Neural cell (in vitro differentiated cells): ENCODE measurements around the gene STRN3.

Experiments
- EZH2 ChIP-seq: fragments of 200-600, 300-800 bp; shearing (Covaris generic), sonication (generic); IDR thresholded peaks from 2 replicates; pipeline ENCODE4 v1.6.1; 2014; ENCODE audit warnings: antibody characterized with exemption, low read length, borderline replicate concordance, mild to moderate bottlenecking; ENCODE audit not compliant: insufficient read depth, poor library complexity, severe bottlenecking
- POLR2AphosphoS5 ChIP-seq: IDR thresholded peaks from 2 replicates; pipeline ENCODE4 v1.6.1; 2012
- TF ChIP-seq, protein P1 (sequence below): fragments of 450-650 bp; IDR thresholded peaks from 2 replicates; pipeline ENCODE4 v1.5.1; 2014; ENCODE audit warnings: antibody characterized with exemption, mild to moderate bottlenecking, moderate library complexity; ENCODE audit not compliant: poor library complexity, severe bottlenecking

DNA sequence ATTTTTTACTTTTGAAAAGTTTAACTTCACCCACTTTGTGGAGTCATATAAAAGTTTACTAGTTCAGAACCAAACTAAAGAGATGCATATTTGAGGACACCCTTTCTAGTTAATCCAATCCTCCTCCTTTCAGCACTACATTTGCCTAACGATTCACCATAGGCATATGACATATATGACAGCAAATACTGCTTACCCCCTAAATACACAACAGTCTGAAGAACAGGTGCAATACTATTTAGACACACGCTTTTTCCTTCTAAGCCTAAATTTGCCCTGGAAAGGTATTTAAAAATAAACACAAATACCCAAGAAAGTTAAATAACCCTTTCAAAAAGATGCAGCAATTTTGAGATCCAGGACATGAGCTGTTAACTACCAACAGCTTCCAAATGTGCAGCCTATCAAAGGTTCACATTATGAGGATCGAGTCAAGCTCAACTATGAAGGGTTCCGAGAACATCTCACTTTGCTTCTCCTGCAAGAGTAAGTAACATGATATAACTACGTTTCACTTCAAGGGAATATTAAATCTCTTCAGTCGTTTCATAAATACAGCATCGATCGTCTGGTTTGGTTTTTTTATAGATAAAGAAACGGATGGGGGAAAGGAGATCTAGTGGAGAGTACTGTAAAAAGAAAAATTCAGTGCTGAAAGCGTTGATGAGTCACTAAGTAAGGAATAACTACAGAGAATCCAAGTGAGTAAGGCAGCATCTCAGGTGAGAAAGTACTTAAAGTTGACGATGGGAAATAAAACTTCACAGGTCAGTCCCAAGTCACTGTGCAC, 1.4 kb downstream of the STRN3 start:
- TF ChIP-seq, protein P1, sequence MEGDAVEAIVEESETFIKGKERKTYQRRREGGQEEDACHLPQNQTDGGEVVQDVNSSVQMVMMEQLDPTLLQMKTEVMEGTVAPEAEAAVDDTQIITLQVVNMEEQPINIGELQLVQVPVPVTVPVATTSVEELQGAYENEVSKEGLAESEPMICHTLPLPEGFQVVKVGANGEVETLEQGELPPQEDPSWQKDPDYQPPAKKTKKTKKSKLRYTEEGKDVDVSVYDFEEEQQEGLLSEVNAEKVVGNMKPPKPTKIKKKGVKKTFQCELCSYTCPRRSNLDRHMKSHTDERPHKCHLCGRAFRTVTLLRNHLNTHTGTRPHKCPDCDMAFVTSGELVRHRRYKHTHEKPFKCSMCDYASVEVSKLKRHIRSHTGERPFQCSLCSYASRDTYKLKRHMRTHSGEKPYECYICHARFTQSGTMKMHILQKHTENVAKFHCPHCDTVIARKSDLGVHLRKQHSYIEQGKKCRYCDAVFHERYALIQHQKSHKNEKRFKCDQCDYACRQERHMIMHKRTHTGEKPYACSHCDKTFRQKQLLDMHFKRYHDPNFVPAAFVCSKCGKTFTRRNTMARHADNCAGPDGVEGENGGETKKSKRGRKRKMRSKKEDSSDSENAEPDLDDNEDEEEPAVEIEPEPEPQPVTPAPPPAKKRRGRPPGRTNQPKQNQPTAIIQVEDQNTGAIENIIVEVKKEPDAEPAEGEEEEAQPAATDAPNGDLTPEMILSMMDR = no peak
- TF ChIP-seq EZH2 = no peak
- TF ChIP-seq POLR2AphosphoS5 = no peak
